HepG2 (cell line): Measurements from ENCODE around the gene SP3. TPM values are rescaled to one million over a fixed set of nuclear protein-coding genes. Genes with fewer than 3 reads are reported as not detected.

ENCODE experiments used
- BORCS8-MEF2B ChIP-seq: sonication (generic); formaldehyde crosslinking; IDR thresholded peaks from 2 replicates; pipeline ENCODE4 v1.8.0; 2022; ENCODE audit warnings: mild to moderate bottlenecking, missing genetic modification reagents
- FOXP1 ChIP-seq, 2 experiments: fragments of 450-650 bp in 1 of 2; IDR thresholded peaks; 2 replicates each; pipeline ENCODE4 v1.6.1; 2017 to 2018; ENCODE audit warnings: antibody characterized with exemption in 1 of 2
- JDP2 ChIP-seq: sonication (generic); formaldehyde crosslinking; IDR thresholded peaks from 2 replicates; pipeline ENCODE4 v1.8.1; 2022; ENCODE audit warnings: missing genetic modification reagents, borderline replicate concordance
- KDM2A ChIP-seq: sonication (generic); formaldehyde crosslinking; IDR thresholded peaks from 2 replicates; pipeline ENCODE4 v1.4.0; 2020; ENCODE audit warnings: low read depth, missing genetic modification reagents, borderline replicate concordance
- KDM6A ChIP-seq: IDR thresholded peaks from 2 replicates; pipeline ENCODE4 v1.6.1; 2016; ENCODE audit warnings: low read depth
- KLF6 ChIP-seq: IDR thresholded peaks from 2 replicates; pipeline ENCODE4 v1.8.0; 2016; ENCODE audit warnings: missing biosample characterization, missing genetic modification reagents
- MTA1 ChIP-seq: sonication (generic); formaldehyde crosslinking; IDR thresholded peaks from 2 replicates; pipeline ENCODE4 v1.4.0; 2020; ENCODE audit warnings: missing genetic modification reagents, mild to moderate bottlenecking, borderline replicate concordance
- MXI1 ChIP-seq: IDR thresholded peaks from 3 replicates; pipeline ENCODE4 v1.6.1; 2012; ENCODE audit warnings: low read depth, low read length, inconsistent platforms, borderline replicate concordance
- MZF1 ChIP-seq: sonication (generic); formaldehyde crosslinking; IDR thresholded peaks from 2 replicates; pipeline ENCODE4 v1.8.1; 2023; ENCODE audit warnings: mild to moderate bottlenecking, missing genetic modification reagents, borderline replicate concordance
- POGZ ChIP-seq: sonication (generic); formaldehyde crosslinking; IDR thresholded peaks from 2 replicates; pipeline ENCODE4 v1.4.0; 2020; ENCODE audit warnings: mild to moderate bottlenecking, missing genetic modification reagents
- SATB2 ChIP-seq: sonication (generic); formaldehyde crosslinking; IDR thresholded peaks from 2 replicates; pipeline ENCODE4 v1.5.0; 2020; ENCODE audit warnings: missing genetic modification reagents
- SIX4 ChIP-seq: sonication (generic); formaldehyde crosslinking; IDR thresholded peaks from 2 replicates; pipeline ENCODE4 v1.4.0; 2020; ENCODE audit warnings: missing genetic modification reagents
- SMARCC2 ChIP-seq: fragments of 450-650 bp; IDR thresholded peaks from 2 replicates; pipeline ENCODE4 v1.6.1; 2017; ENCODE audit warnings: antibody characterized with exemption, mild to moderate bottlenecking
- TEAD3 ChIP-seq: optimal IDR thresholded peaks from 2 replicates; pipeline ENCODE3; 2016; ENCODE audit warnings: borderline replicate concordance
- ZFP36 ChIP-seq: fragments of 150-350 bp; IDR thresholded peaks from 2 replicates; pipeline ENCODE4 v1.6.1; 2018; ENCODE audit warnings: borderline replicate concordance, low read length, low read depth; ENCODE audit not compliant: partially characterized antibody
- ZKSCAN5 ChIP-seq: sonication (generic); formaldehyde crosslinking; IDR thresholded peaks from 2 replicates; pipeline ENCODE4 v1.5.1; 2020; ENCODE audit warnings: mild to moderate bottlenecking, missing genetic modification reagents
- ZNF282 ChIP-seq: fragments of 450-650 bp; IDR thresholded peaks from 2 replicates; pipeline ENCODE4 v1.6.1; 2018; ENCODE audit not compliant: partially characterized antibody
- ZNF446 ChIP-seq: sonication (generic); formaldehyde crosslinking; IDR thresholded peaks from 2 replicates; pipeline ENCODE4 v1.5.0; 2020; ENCODE audit warnings: mild to moderate bottlenecking, missing genetic modification reagents
- ZNF660 ChIP-seq: sonication (generic); formaldehyde crosslinking; IDR thresholded peaks from 2 replicates; pipeline ENCODE4 v1.5.1; 2020; ENCODE audit warnings: mild to moderate bottlenecking, low read depth, missing genetic modification reagents, borderline replicate concordance
- ZNF782 ChIP-seq: sonication (generic); formaldehyde crosslinking; IDR thresholded peaks from 2 replicates; pipeline ENCODE4 v1.4.0; 2020; ENCODE audit warnings: missing genetic modification reagents, mild to moderate bottlenecking, borderline replicate concordance
- ZSCAN12 ChIP-seq: sonication (generic); formaldehyde crosslinking; IDR thresholded peaks from 2 replicates; pipeline ENCODE4 v1.9.0; 2021; ENCODE audit warnings: mild to moderate bottlenecking, missing genetic modification reagents
- polyA plus RNA-seq, 8 experiments: library from polyadenylated mRNA; depleted of rRNA in 3 of 8; stranded (reverse) in 7 of 8; unstranded in 1 of 8; fragments of >200 nt; fragmentation: Illumina TruSeq in 4 of 8; extraction: Trizol in 4 of 8; gene quantifications; 2 replicates each; pipeline versions ENCODE4 v1.2.1 to v1.2.3, GENCODE V29; 2011 to 2016; ENCODE audit warnings: low read depth in 4 of 8, missing spikeins in 1 of 8, mixed read lengths in 1 of 8; ENCODE audit not compliant: insufficient read depth in 1 of 8
- total RNA-seq, 5 experiments: library from RNA; depleted of rRNA; stranded (reverse); fragments of >200 nt; fragmentation: Illumina TruSeq; extraction: Trizol; gene quantifications; 2 replicates each; pipeline ENCODE4 v1.2.3, GENCODE V29; 2016; ENCODE audit warnings: low read depth in 1 of 5
- TF ChIP-seq, protein P1 (sequence below): sonication (generic); formaldehyde crosslinking; IDR thresholded peaks from 2 replicates; pipeline ENCODE4 v1.4.0; 2020; ENCODE audit warnings: mild to moderate bottlenecking, missing genetic modification reagents
- TF ChIP-seq, protein P2 (sequence below): sonication (generic); formaldehyde crosslinking; IDR thresholded peaks from 2 replicates; pipeline ENCODE4 v1.8.0; 2022; ENCODE audit warnings: missing genetic modification reagents, mild to moderate bottlenecking, moderate library complexity, borderline replicate concordance

SP3 gene
- total and polyA plus RNA-seq, 2 of the 13 experiments (the other 11 are each of a cell fraction or from before 2014, with no cell fraction given) = 57.3 to 132 TPM

DNA sequence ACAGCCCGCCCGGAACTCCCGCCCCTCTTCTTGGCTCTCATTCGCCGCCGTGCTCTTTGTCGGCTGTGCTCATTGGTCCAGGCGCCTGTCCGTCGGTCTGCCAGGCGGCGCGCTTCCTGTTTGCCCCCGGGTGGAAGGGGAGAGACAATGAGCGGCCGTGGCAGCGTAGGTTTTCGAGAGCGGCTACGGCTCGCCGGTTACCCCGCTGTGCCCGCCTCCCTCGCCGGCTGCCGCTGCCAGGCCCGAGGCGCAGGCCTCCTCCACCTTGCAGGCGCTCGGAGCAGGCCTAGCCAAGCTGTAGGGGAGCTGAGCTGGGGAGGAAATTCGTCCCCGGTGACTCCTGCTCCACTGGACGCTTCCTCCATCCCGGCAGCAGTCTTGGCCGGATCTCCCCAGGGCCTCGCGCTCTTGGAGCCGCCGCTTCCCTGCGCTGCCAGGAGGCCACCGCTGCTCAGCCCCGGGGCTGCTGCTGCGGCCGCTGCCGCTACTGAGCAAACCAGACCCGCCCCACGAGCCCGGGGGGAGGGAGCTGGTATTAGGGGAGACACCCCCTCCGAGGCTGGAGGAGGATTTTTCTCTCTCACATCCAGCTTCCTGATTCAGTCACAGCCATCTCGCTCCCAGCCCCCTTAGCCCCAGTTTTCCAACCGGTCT is at the start of gene SP3 (continued):
- TF ChIP-seq BORCS8-MEF2B (CRISPR knock-in tag) (peak; percentile 59; the same call in 1 of the 2 replicates), MXI1 (peak; percentile 52; the same call in 2 of the 3 replicates), ZFP36 (no peak), MTA1 (CRISPR knock-in tag) (0 out of 2 replicates have a peak, but pooled peaks have one; percentile 62), POGZ (CRISPR knock-in tag) (peak; percentile 67; the same call in 1 of the 2 replicates), KDM6A (no peak), TEAD3 (peak; percentile 31), ZKSCAN5 (CRISPR knock-in tag) (no peak), ZNF446 (CRISPR knock-in tag) (0 out of 2 replicates have a peak, but pooled peaks have one; percentile 17), SATB2 (no peak), ZNF282 (no peak), SIX4 (CRISPR knock-in tag) (no peak), MZF1 (no peak), KLF6 (CRISPR knock-in tag) (no peak; the same call in 1 of the 2 replicates), SMARCC2 (no peak), ZNF782 (peak; percentile 70; the same call in 1 of the 2 replicates), JDP2 (CRISPR knock-in tag) (no peak), ZNF660 (CRISPR knock-in tag) (no peak), KDM2A (CRISPR knock-in tag) (peak; percentile 99), ZSCAN12 (CRISPR knock-in tag) (peak; percentile 80; the same call in 1 of the 2 replicates), FOXP1 (IDR thresholded peaks at IDR 0.05) (no peak), FOXP1 (CRISPR knock-in tag; IDR thresholded peaks at IDR 0.05) (0 out of 2 replicates have a peak, but pooled peaks have one; percentile 16)
- TF ChIP-seq, protein P1, sequence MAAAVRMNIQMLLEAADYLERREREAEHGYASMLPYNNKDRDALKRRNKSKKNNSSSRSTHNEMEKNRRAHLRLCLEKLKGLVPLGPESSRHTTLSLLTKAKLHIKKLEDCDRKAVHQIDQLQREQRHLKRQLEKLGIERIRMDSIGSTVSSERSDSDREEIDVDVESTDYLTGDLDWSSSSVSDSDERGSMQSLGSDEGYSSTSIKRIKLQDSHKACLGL (CRISPR knock-in tag) = peak; percentile 94
- TF ChIP-seq, protein P2, sequence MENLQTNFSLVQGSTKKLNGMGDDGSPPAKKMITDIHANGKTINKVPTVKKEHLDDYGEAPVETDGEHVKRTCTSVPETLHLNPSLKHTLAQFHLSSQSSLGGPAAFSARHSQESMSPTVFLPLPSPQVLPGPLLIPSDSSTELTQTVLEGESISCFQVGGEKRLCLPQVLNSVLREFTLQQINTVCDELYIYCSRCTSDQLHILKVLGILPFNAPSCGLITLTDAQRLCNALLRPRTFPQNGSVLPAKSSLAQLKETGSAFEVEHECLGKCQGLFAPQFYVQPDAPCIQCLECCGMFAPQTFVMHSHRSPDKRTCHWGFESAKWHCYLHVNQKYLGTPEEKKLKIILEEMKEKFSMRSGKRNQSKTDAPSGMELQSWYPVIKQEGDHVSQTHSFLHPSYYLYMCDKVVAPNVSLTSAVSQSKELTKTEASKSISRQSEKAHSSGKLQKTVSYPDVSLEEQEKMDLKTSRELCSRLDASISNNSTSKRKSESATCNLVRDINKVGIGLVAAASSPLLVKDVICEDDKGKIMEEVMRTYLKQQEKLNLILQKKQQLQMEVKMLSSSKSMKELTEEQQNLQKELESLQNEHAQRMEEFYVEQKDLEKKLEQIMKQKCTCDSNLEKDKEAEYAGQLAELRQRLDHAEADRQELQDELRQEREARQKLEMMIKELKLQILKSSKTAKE (CRISPR knock-in tag) = no peak
